Colonic mucosa (tissue), 4 donors: ENCODE data around the gene LTBR. TPM values are rescaled to one million over a fixed set of nuclear protein-coding genes. Genes with fewer than 3 reads are reported as not detected.

Experiments
- DNase-seq: peaks from one replicate; pipeline ENCODE4 v3.0.0-alpha.2; 2020
- H3K27ac ChIP-seq: fragments of 200-600 bp; one replicate; pipeline ENCODE4 v1.8.0; 2021
- H3K27me3 ChIP-seq: fragments of 200-600 bp; one replicate; pipeline ENCODE4 v1.8.0; 2021
- H3K36me3 ChIP-seq: fragments of 200-600 bp; one replicate; pipeline ENCODE4 v1.8.0; 2021
- H3K4me1 ChIP-seq: fragments of 200-600 bp; one replicate; pipeline ENCODE4 v1.8.0; 2021; ENCODE audit warnings: mild to moderate bottlenecking
- H3K4me3 ChIP-seq: fragments of 200-600 bp; one replicate; pipeline ENCODE4 v1.8.0; 2021
- H3K9ac ChIP-seq, 2 donors: one replicate each; pipeline ENCODE4 v1.7.0; 2013; ENCODE audit warnings: control low read depth in 2 of 2, low read depth in 2 of 2, low read length in 2 of 2
- H3K9me3 ChIP-seq: fragments of 200-600 bp; one replicate; pipeline ENCODE4 v1.8.0; 2021
- CTCF ChIP-seq: fragments of 200-600 bp; IDR thresholded peaks from one replicate; pipeline ENCODE4 v1.8.0; 2022; ENCODE audit warnings: antibody characterized with exemption, mild to moderate bottlenecking
- intact Hi-C: fragments of 100-400 bp; cut with DNase I; formaldehyde crosslinking; loops from one replicate; pipeline ENCODE4 v1.14.1; 2022
- total RNA-seq, 2 donors: library from RNA; stranded (reverse); fragmentation: NEBNext Ultra II Directional in 1 of 2; extraction: Animal tissue kit (Norgen Biotek cat#: 25700) in 1 of 2; gene quantifications; one replicate each; pipeline ENCODE4 v1.2.1, GENCODE V29; 2021
- donor health status: healthy.
- donor health status: DM: no; HTN: no; CAD: no.
- donor health status: DM: no; HTN: no; CAD: no.

LTBR gene
- total RNA-seq, result 100 to 1,000 TPM in 1 of 2 donors, 10 to 100 TPM in 1; 84.8 to 129 TPM

GRCh38 chr12:6383572-6384498 lies at the start of gene LTBR:
TSS of gene LTBR (plus strand) at chr12:6384162. CDS start at chr12:6384359, 197 bp downstream.
- Histone ChIP-seq H3K27me3 (no peaks in the 10 kb centered on the region), H3K36me3 (no peaks in the 10 kb centered on the region), H3K9me3 (no peaks in the 10 kb centered on the region), H3K9ac (peak within 1 kb of the TSS; percentile 88 to 98), H3K27ac (peak within 1 kb of the TSS; percentile 96), H3K4me1 (peaks cover 6% of the 10 kb centered on the region), H3K4me3 (peak within 1 kb of the TSS; percentile 64)
- DNase-seq, result peak; percentile 96
- intact Hi-C loops, result no loop called here
- TF ChIP-seq CTCF, result no peak

- H3K27me3 ChIP-seq, result no peaks in the 10 kb centered on the region
- H3K4me3 ChIP-seq, result no peak overlapping the region
- H3K36me3 ChIP-seq, result peaks cover 36% of the 10 kb centered on the region
- H3K27ac ChIP-seq, result peak overlapping the region; percentile 99
- H3K9me3 ChIP-seq, result no peaks in the 10 kb centered on the region
- no peak for TF ChIP-seq CTCF
- intact Hi-C loops, result loop anchor here (5.0 kb wide), 1 partner anchor 118 kb away; the partner anchor contains the start of gene TAPBPL
- H3K9ac ChIP-seq, result peak overlapping the region in 1 of 2 donors; percentile 100
- H3K4me1 ChIP-seq, result peaks cover 29% of the 10 kb centered on the region
- no peak for DNase-seq
Measured at GRCh38 chr12:6334359-6334758, 49.6 kb upstream of the LTBR start.

- Histone ChIP-seq H3K27me3 (no peaks in the 10 kb centered on the region), H3K4me3 (peak overlapping the region; percentile 40), H3K36me3 (peaks cover 29% of the 10 kb centered on the region), H3K9ac (peak overlapping the region; percentile 78 to 100), H3K27ac (peak overlapping the region; percentile 99), H3K9me3 (no peaks in the 10 kb centered on the region), H3K4me1 (peaks cover 29% of the 10 kb centered on the region)
- no peak for TF ChIP-seq CTCF
- peak; percentile 66 for DNase-seq
- intact Hi-C loops, result loop anchor here (5.0 kb wide), 2 partner anchors 37 to 117 kb away; partner anchors contain the start of gene TAPBPL
Measured at GRCh38 chr12:6334940-6335450, 49.0 kb upstream of the LTBR start.

- Histone ChIP-seq H3K36me3 (peaks cover 26% of the 10 kb centered on the region), H3K9me3 (no peaks in the 10 kb centered on the region), H3K27me3 (no peaks in the 10 kb centered on the region), H3K27ac (peak overlapping the region; percentile 99), H3K4me3 (peak overlapping the region; percentile 40), H3K9ac (peak overlapping the region; percentile 78 to 100), H3K4me1 (peaks cover 29% of the 10 kb centered on the region)
- TF ChIP-seq CTCF, result no peak
- DNase-seq, result peak; percentile 77
- intact Hi-C loops, result loop anchor here (5.0 kb wide), 1 partner anchor 37 kb away; no protein-coding TSS in a partner anchor
Measured at GRCh38 chr12:6335451-6336078, 48.4 kb upstream of the LTBR start.
